DMS 273 treated with DMSO at 0.1 percent for 48 hours (cell line): Measurements from ENCODE around the gene NLK.
"Not testable (repeated sequence)": the region's sequence is repeated elsewhere in the genome, so short reads cannot be mapped to it uniquely, and the experiment has no call there.

Source experiments
- DNase-seq: peaks from one replicate; lab custom pipeline; 2025; lab: John Stamatoyannopoulos, UW

NLK gene

GRCh38 chr17:28155405-28155804 lies 112.9 kb downstream of the NLK start:
- DNase-seq: not testable (repeated sequence)

- no peak for DNase-seq
Measured at GRCh38 chr17:28159004-28159403, 116.5 kb downstream of the NLK start.

- no peak for DNase-seq
Measured at GRCh38 chr17:28159924-28160323, 117.4 kb downstream of the NLK start.

- no peak for DNase-seq
Measured at GRCh38 chr17:28160610-28161009, 118.1 kb downstream of the NLK start.

- DNase-seq: no peak
Measured at GRCh38 chr17:28161311-28161710, 118.8 kb downstream of the NLK start.

GRCh38 chr17:28166478-28166877 lies 124.0 kb downstream of the NLK start:
- no peak for DNase-seq

- DNase-seq: no peak
Measured at GRCh38 chr17:28169621-28170349, 127.3 kb downstream of the NLK start.

GRCh38 chr17:28170771-28171170 lies 128.3 kb downstream of the NLK start:
- no peak for DNase-seq

- no peak for DNase-seq
Measured at GRCh38 chr17:28173031-28173561, 130.6 kb downstream of the NLK start.

- DNase-seq: no peak
Measured at GRCh38 chr17:28173801-28174200, 131.3 kb downstream of the NLK start.

GRCh38 chr17:28174352-28175046 lies 132.0 kb downstream of the NLK start:
- no peak for DNase-seq

GRCh38 chr17:28177351-28177750 lies 134.9 kb downstream of the NLK start:
- DNase-seq: no peak

GRCh38 chr17:28178800-28179199 lies 136.3 kb downstream of the NLK start:
- no peak for DNase-seq

GRCh38 chr17:28180449-28180848 lies 138.0 kb downstream of the NLK start:
- no peak for DNase-seq

- DNase-seq: no peak
Measured at GRCh38 chr17:28181568-28181967, 139.1 kb downstream of the NLK start.

GRCh38 chr17:28182559-28182958 lies 140.1 kb downstream of the NLK start:
- no peak for DNase-seq

- DNase-seq: no peak
Measured at GRCh38 chr17:28185658-28186057, 143.2 kb downstream of the NLK start.

GRCh38 chr17:28186472-28186871 lies 144.0 kb downstream of the NLK start:
- DNase-seq: not testable (repeated sequence)

- no peak for DNase-seq
Measured at GRCh38 chr17:28187931-28188330, 145.5 kb downstream of the NLK start.

- DNase-seq: no peak
Measured at GRCh38 chr17:28188841-28189263, 146.4 kb downstream of the NLK start.

GRCh38 chr17:28189667-28190066 lies 147.2 kb downstream of the NLK start:
- DNase-seq: no peak

GRCh38 chr17:28191018-28191417 lies 148.5 kb downstream of the NLK start:
- DNase-seq: no peak

GRCh38 chr17:28193241-28193640 lies 150.8 kb downstream of the NLK start:
- DNase-seq: no peak
